ENCODE data around the gene CTBP2.

CTBP2 gene

GRCh38 chr10:125041856-125042506 is 118.4 kb downstream of the CTBP2 start:
- no peaks in the 10 kb centered on the region for H3K27me3 ChIP-seq (ENCODE audit: control insufficient read depth, low read length)
- no peak overlapping the region for H3K4me3 ChIP-seq (ENCODE audit: low read length)
- H3K4me2 ChIP-seq (ENCODE audit: low read length): no peak overlapping the region
- H3F3A ChIP-seq (ENCODE audit: control insufficient read depth, insufficient read depth): no peaks in the 10 kb centered on the region
- H3K4me1 ChIP-seq (ENCODE audit: control insufficient read depth, low read length): no peaks in the 10 kb centered on the region
- peaks cover 5% of the 10 kb centered on the region; the same call in 1 of the 2 replicates for H3K79me2 ChIP-seq (ENCODE audit: control insufficient read depth, low read length)
- TF ChIP-seq CTCF (IDR thresholded peaks at IDR 0.05; ENCODE audit: low read depth, low read length, poor library complexity, severe bottlenecking) (no peak), EZH2phosphoT487 (IDR thresholded peaks at IDR 0.05; ENCODE audit: borderline replicate concordance, low read length) (no peak)
- H3K9me2 ChIP-seq (replicated peaks; ENCODE audit: control insufficient read depth, low read length): no peaks in the 10 kb centered on the region
- no peak overlapping the region for H3K27ac ChIP-seq (ENCODE audit: low read depth, low read length)
- no peaks in the 10 kb centered on the region for H3K9me3 ChIP-seq (ENCODE audit: control insufficient read depth, insufficient read depth, low read length)
- H4K20me1 ChIP-seq (ENCODE audit: control insufficient read depth, insufficient read depth, low read depth, low read length): no peaks in the 10 kb centered on the region
- H3K36me3 ChIP-seq (ENCODE audit: control insufficient read depth, low read length): no peaks in the 10 kb centered on the region; the same call in 1 of the 2 replicates

- Histone ChIP-seq H3K9me2 (replicated peaks; ENCODE audit: control insufficient read depth, low read length) (no peaks in the 10 kb centered on the region), H3K9me3 (ENCODE audit: control insufficient read depth, insufficient read depth, low read length) (no peaks in the 10 kb centered on the region), H3K79me2 (ENCODE audit: control insufficient read depth, low read length) (no peaks in the 10 kb centered on the region), H3K27me3 (ENCODE audit: control insufficient read depth, low read length) (no peaks in the 10 kb centered on the region), H3K27ac (ENCODE audit: low read depth, low read length) (no peak overlapping the region), H3F3A (ENCODE audit: control insufficient read depth, insufficient read depth) (no peaks in the 10 kb centered on the region), H3K36me3 (ENCODE audit: control insufficient read depth, low read length) (no peaks in the 10 kb centered on the region; the same call in 1 of the 2 replicates), H3K4me3 (ENCODE audit: low read length) (no peak overlapping the region), H3K4me2 (ENCODE audit: low read length) (no peak overlapping the region), H4K20me1 (ENCODE audit: control insufficient read depth, insufficient read depth, low read depth, low read length) (no peaks in the 10 kb centered on the region), H3K4me1 (ENCODE audit: control insufficient read depth, low read length) (no peaks in the 10 kb centered on the region)
- no peak for TF ChIP-seq EZH2phosphoT487 (IDR thresholded peaks at IDR 0.05; ENCODE audit: borderline replicate concordance, low read length)
- TF ChIP-seq CTCF (IDR thresholded peaks at IDR 0.05; ENCODE audit: low read depth, low read length, poor library complexity, severe bottlenecking): no peak
Measured at GRCh38 chr10:125039354-125039769, 121.0 kb downstream of the CTBP2 start.

GRCh38 chr10:125038637-125039036 is 121.7 kb downstream of the CTBP2 start:
- no peak overlapping the region for H3K27ac ChIP-seq (ENCODE audit: low read depth, low read length)
- no peaks in the 10 kb centered on the region for H3K27me3 ChIP-seq (ENCODE audit: control insufficient read depth, low read length)
- no peaks in the 10 kb centered on the region for H3K9me2 ChIP-seq (replicated peaks; ENCODE audit: control insufficient read depth, low read length)
- no peaks in the 10 kb centered on the region for H3K79me2 ChIP-seq (ENCODE audit: control insufficient read depth, low read length)
- TF ChIP-seq EZH2phosphoT487 (IDR thresholded peaks at IDR 0.05; ENCODE audit: borderline replicate concordance, low read length) (no peak), CTCF (IDR thresholded peaks at IDR 0.05; ENCODE audit: low read depth, low read length, poor library complexity, severe bottlenecking) (no peak)
- no peaks in the 10 kb centered on the region for H3F3A ChIP-seq (ENCODE audit: control insufficient read depth, insufficient read depth)
- no peaks in the 10 kb centered on the region for H3K4me1 ChIP-seq (ENCODE audit: control insufficient read depth, low read length)
- no peaks in the 10 kb centered on the region for H3K9me3 ChIP-seq (ENCODE audit: control insufficient read depth, insufficient read depth, low read length)
- no peak overlapping the region for H3K4me3 ChIP-seq (ENCODE audit: low read length)
- H3K36me3 ChIP-seq (ENCODE audit: control insufficient read depth, low read length): no peaks in the 10 kb centered on the region; the same call in 1 of the 2 replicates
- no peaks in the 10 kb centered on the region for H4K20me1 ChIP-seq (ENCODE audit: control insufficient read depth, insufficient read depth, low read depth, low read length)
- H3K4me2 ChIP-seq (ENCODE audit: low read length): no peak overlapping the region
